Measurements from ENCODE around the gene GLIS1. TPM values are rescaled to one million over a fixed set of nuclear protein-coding genes. Genes with fewer than 3 reads are reported as not detected.

The GLIS1 gene
- polyA plus RNA-seq, 1 donor from 2014 or later, result not detected

DNA sequence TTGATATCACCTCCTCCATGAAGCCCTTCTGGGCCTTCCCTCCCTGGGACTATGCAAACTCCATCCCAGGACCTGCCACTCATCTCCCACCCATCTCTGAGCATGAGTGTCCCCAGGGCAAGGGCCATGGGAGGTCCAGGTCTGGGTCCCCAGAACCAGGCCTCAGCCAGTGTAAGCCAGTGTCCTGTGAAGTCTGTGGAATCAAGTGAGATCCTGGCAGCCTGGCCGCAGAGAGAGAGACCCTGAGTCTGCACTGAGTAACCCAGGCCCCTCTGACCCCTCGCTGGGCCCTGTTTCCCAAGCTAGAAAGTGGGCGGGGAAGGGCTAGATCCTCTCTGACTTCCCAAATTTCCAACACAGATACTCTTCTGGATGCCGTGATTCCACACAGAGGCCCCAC is 147.0 kb downstream of the GLIS1 start:
- Histone ChIP-seq H3K36me3 (ENCODE audit: insufficient read depth, low read length) (no peaks in the 10 kb centered on the region), H3K27me3 (ENCODE audit: insufficient read depth, low read depth, low read length) (no peaks in the 10 kb centered on the region), H3K9me2 (ENCODE audit: insufficient read depth, low read length) (no peaks in the 10 kb centered on the region), H3K79me2 (replicated peaks; ENCODE audit: insufficient read depth, low read length) (no peaks in the 10 kb centered on the region), H3K9me3 (ENCODE audit: low read length) (no peaks in the 10 kb centered on the region), H3K4me2 (ENCODE audit: low read length) (no peak overlapping the region), H2AFZ (ENCODE audit: low read depth, low read length) (no peak overlapping the region), H3K9ac (ENCODE audit: low read length) (no peak overlapping the region), H4K20me1 (ENCODE audit: insufficient read depth) (no peaks in the 10 kb centered on the region), H3K27ac (ENCODE audit: low read length) (no peak overlapping the region), H3F3A (ENCODE audit: insufficient read depth, low read length, poor library complexity, severe bottlenecking) (no peaks in the 10 kb centered on the region), H3K4me3 (ENCODE audit: low read length) (no peak overlapping the region)
- TF ChIP-seq MXI1 (conservative IDR thresholded peaks at IDR 0.05; ENCODE audit: poor library complexity, severe bottlenecking) (no peak), SMC3 (conservative IDR thresholded peaks at IDR 0.05; ENCODE audit: poor library complexity) (no peak), RAD21 (conservative IDR thresholded peaks at IDR 0.05) (no peak), POLR2AphosphoS5 (IDR thresholded peaks at IDR 0.05) (no peak), EZH2 (IDR thresholded peaks at IDR 0.05; ENCODE audit: borderline replicate concordance, insufficient read depth, low read length, poor library complexity, severe bottlenecking) (no peak), TAF1 (IDR thresholded peaks at IDR 0.05; ENCODE audit: low read depth) (no peak), EP300 (conservative IDR thresholded peaks at IDR 0.05; ENCODE audit: poor library complexity, severe bottlenecking) (no peak)
- TF ChIP-seq, protein P1, sequence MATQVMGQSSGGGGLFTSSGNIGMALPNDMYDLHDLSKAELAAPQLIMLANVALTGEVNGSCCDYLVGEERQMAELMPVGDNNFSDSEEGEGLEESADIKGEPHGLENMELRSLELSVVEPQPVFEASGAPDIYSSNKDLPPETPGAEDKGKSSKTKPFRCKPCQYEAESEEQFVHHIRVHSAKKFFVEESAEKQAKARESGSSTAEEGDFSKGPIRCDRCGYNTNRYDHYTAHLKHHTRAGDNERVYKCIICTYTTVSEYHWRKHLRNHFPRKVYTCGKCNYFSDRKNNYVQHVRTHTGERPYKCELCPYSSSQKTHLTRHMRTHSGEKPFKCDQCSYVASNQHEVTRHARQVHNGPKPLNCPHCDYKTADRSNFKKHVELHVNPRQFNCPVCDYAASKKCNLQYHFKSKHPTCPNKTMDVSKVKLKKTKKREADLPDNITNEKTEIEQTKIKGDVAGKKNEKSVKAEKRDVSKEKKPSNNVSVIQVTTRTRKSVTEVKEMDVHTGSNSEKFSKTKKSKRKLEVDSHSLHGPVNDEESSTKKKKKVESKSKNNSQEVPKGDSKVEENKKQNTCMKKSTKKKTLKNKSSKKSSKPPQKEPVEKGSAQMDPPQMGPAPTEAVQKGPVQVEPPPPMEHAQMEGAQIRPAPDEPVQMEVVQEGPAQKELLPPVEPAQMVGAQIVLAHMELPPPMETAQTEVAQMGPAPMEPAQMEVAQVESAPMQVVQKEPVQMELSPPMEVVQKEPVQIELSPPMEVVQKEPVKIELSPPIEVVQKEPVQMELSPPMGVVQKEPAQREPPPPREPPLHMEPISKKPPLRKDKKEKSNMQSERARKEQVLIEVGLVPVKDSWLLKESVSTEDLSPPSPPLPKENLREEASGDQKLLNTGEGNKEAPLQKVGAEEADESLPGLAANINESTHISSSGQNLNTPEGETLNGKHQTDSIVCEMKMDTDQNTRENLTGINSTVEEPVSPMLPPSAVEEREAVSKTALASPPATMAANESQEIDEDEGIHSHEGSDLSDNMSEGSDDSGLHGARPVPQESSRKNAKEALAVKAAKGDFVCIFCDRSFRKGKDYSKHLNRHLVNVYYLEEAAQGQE (IDR thresholded peaks at IDR 0.05; ENCODE audit: borderline replicate concordance), result no peak
- TF ChIP-seq, protein P2, sequence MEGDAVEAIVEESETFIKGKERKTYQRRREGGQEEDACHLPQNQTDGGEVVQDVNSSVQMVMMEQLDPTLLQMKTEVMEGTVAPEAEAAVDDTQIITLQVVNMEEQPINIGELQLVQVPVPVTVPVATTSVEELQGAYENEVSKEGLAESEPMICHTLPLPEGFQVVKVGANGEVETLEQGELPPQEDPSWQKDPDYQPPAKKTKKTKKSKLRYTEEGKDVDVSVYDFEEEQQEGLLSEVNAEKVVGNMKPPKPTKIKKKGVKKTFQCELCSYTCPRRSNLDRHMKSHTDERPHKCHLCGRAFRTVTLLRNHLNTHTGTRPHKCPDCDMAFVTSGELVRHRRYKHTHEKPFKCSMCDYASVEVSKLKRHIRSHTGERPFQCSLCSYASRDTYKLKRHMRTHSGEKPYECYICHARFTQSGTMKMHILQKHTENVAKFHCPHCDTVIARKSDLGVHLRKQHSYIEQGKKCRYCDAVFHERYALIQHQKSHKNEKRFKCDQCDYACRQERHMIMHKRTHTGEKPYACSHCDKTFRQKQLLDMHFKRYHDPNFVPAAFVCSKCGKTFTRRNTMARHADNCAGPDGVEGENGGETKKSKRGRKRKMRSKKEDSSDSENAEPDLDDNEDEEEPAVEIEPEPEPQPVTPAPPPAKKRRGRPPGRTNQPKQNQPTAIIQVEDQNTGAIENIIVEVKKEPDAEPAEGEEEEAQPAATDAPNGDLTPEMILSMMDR (IDR thresholded peaks at IDR 0.05; ENCODE audit: poor library complexity, severe bottlenecking), result no peak

DNA sequence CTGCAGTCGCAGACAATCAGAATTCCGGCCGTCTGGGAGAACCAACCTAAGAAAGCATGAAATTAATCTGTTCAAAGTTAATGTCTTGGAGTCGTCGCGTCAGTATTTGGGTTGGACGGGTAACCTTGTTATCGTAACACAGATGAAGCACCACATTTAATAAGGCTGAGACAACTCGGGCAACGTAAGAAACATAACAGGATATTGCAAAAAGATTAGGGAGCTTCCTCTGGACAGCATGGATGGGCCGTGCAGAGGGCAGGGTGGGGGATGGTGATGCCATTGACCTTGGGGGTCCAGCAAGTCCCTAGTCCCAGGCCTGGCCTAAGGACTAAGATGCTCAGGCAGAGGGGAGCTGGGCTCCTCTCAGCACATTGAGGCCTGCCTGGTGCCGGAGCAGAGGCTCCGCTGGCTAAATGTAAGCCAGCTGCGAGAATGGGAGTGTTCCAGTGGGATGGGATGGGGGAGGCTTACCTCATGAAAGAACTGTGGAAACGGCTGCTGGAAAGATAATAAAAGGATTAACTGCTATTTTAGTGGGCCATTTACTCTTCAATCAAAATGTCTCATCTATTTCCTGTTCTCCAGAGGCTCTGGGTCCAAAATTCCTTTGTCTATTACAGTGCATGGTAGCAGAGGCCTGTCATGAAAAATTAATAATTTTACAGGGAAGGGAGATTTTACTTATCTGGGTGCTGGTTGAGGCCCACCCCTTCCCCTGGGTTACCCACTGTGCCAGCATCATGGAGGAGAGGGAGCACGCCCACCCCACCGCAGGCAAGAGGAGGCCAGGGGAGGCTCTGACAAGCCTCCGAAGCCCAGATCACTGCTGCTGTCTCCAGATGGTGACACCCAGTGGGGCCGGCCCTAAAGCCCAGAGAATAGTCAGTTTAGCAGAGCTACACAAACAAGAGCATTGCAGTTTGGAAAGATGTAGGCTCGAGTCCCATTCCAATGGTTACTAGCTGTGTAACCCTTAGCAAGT is 148.1 kb downstream of the GLIS1 start:
- Histone ChIP-seq H3K27ac (ENCODE audit: low read length) (no peak overlapping the region), H3K9me3 (ENCODE audit: low read length) (no peaks in the 10 kb centered on the region), H3K9ac (ENCODE audit: low read length) (peak overlapping the region; percentile 9), H3K4me2 (ENCODE audit: low read length) (no peak overlapping the region), H3K4me3 (ENCODE audit: low read length) (no peak overlapping the region), H4K20me1 (ENCODE audit: insufficient read depth) (no peaks in the 10 kb centered on the region), H2AFZ (ENCODE audit: low read depth, low read length) (no peak overlapping the region), H3F3A (ENCODE audit: insufficient read depth, low read length, poor library complexity, severe bottlenecking) (no peaks in the 10 kb centered on the region), H3K79me2 (replicated peaks; ENCODE audit: insufficient read depth, low read length) (no peaks in the 10 kb centered on the region), H3K9me2 (ENCODE audit: insufficient read depth, low read length) (no peaks in the 10 kb centered on the region), H3K36me3 (ENCODE audit: insufficient read depth, low read length) (no peaks in the 10 kb centered on the region), H3K27me3 (ENCODE audit: insufficient read depth, low read depth, low read length) (no peaks in the 10 kb centered on the region)
- TF ChIP-seq RAD21 (conservative IDR thresholded peaks at IDR 0.05) (no peak), MXI1 (conservative IDR thresholded peaks at IDR 0.05; ENCODE audit: poor library complexity, severe bottlenecking) (no peak), POLR2AphosphoS5 (IDR thresholded peaks at IDR 0.05) (no peak), EP300 (conservative IDR thresholded peaks at IDR 0.05; ENCODE audit: poor library complexity, severe bottlenecking) (no peak), SMC3 (conservative IDR thresholded peaks at IDR 0.05; ENCODE audit: poor library complexity) (no peak)
- TF ChIP-seq, protein P1 (IDR thresholded peaks at IDR 0.05; ENCODE audit: borderline replicate concordance), result no peak

Data from neural cell (in vitro differentiated cells).